Right lobe of liver (tissue), 4 donors: ENCODE measurements around the gene PSD4.

Source experiments
- CTCF ChIP-seq, 4 donors: fragments of 200-600 bp in 3 of 4; fragments of 450-650 bp in 1 of 4; IDR thresholded peaks; one replicate each; pipeline versions ENCODE4 v1.5.1 to v1.8.0; 2016 to 2022; ENCODE audit warnings: antibody characterized with exemption in 4 of 4, mild to moderate bottlenecking in 2 of 4
- POLR2A ChIP-seq: fragments of 450-650 bp; IDR thresholded peaks from one replicate; pipeline ENCODE4 v1.6.1; 2017; ENCODE audit warnings: antibody characterized with exemption, mild to moderate bottlenecking
- donor health status: DM: no; HTN: no; CAD: no.
- donor health status: DM: no; HTN: no; CAD: no.
- donor health status: DM: no; HTN: yes; CAD: no.

- TF ChIP-seq CTCF (IDR thresholded peaks at IDR 0.05), result peak in 1 of 4 donors; percentile 28
- TF ChIP-seq POLR2A, result no peak
These were observed 18.8 kb downstream of the PSD4 start for GRCh38 chr2:113192459-113193100.
